ENCODE measurements around the gene VDR. TPM values are rescaled to one million over a fixed set of nuclear protein-coding genes. Genes with fewer than 3 reads are reported as not detected.

The VDR gene
- total RNA-seq, 1 experiment from 2014 or later, result 22.3 TPM

DNA sequence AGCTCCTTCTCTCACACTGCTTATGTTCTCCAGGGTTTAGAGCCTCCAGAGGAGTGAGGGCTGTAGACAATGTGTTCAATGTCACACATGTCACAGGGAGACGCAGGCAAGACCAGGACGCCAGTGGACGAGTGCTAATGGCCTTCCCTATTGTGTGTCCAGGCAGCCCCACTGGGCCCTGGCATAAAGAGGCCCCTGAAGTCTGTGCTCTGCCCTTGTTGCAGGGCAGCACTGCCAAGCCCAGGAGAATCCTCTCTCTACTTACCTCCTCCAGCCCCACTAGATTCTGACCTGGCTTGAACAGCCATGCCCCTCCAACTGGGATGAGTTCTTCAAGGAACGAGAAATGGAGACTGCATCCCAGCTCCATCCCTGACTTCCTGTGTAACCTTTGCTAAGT is 33.8 kb upstream of the VDR start:
- ChIA-PET POLR2A (no interaction called here), CTCF (interaction anchor here (0.6 to 0.8 kb wide), 2 partner anchors 8 to 231 kb away, joined by 3 read pairs; no protein-coding TSS in a partner anchor)
- Mint-ChIP-seq H3K4me3 (ENCODE audit: unreplicated experiment) (no peak overlapping the region), H3K27ac (ENCODE audit: low read depth, unreplicated experiment) (no peak overlapping the region), H3K4me1 (ENCODE audit: insufficient read depth, unreplicated experiment) (peaks cover 5% of the 10 kb centered on the region), H3K36me3 (ENCODE audit: insufficient read depth, unreplicated experiment) (no peaks in the 10 kb centered on the region), H3K27me3 (ENCODE audit: insufficient read depth, unreplicated experiment) (no peaks in the 10 kb centered on the region), H3K9me3 (ENCODE audit: unreplicated experiment) (no peaks in the 10 kb centered on the region)
- intact Hi-C loops (cut with micrococcal nuclease), result no loop called here
- TF ChIP-seq, protein P1, sequence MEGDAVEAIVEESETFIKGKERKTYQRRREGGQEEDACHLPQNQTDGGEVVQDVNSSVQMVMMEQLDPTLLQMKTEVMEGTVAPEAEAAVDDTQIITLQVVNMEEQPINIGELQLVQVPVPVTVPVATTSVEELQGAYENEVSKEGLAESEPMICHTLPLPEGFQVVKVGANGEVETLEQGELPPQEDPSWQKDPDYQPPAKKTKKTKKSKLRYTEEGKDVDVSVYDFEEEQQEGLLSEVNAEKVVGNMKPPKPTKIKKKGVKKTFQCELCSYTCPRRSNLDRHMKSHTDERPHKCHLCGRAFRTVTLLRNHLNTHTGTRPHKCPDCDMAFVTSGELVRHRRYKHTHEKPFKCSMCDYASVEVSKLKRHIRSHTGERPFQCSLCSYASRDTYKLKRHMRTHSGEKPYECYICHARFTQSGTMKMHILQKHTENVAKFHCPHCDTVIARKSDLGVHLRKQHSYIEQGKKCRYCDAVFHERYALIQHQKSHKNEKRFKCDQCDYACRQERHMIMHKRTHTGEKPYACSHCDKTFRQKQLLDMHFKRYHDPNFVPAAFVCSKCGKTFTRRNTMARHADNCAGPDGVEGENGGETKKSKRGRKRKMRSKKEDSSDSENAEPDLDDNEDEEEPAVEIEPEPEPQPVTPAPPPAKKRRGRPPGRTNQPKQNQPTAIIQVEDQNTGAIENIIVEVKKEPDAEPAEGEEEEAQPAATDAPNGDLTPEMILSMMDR (IDR thresholded peaks at IDR 0.05; ENCODE audit: unreplicated experiment), result no peak
- DNase-seq (ENCODE audit: unreplicated experiment), result no peak
- BruUV-seq (replicated peaks), result no TSS peak

DNA sequence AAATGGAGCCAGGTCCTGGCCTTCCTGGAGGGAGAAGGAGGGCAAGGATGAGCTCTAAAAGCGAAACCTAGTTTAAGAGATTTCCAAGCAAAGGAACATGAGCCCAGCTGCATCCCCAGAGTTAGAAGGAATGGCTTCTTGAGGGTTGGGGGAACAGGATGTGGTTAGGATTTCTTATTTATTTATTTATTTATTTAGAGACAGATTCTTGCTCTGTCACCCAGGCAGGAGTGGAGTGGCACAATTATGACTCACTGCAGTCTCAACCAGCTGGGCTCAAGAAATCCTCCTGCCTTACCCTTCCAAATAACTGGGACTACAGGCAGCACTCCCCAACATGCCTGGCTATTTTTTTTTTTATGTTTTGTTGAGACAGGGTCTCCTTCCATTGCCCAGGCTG is 33.3 kb upstream of the VDR start:
- Mint-ChIP-seq H3K36me3 (ENCODE audit: insufficient read depth, unreplicated experiment) (no peaks in the 10 kb centered on the region), H3K4me1 (ENCODE audit: insufficient read depth, unreplicated experiment) (no peaks in the 10 kb centered on the region), H3K9me3 (ENCODE audit: unreplicated experiment) (no peaks in the 10 kb centered on the region), H3K27me3 (ENCODE audit: insufficient read depth, unreplicated experiment) (no peaks in the 10 kb centered on the region), H3K27ac (ENCODE audit: low read depth, unreplicated experiment) (no peak overlapping the region), H3K4me3 (ENCODE audit: unreplicated experiment) (no peak overlapping the region)
- ChIA-PET CTCF (interaction anchor here (0.8 to 1.0 kb wide), 2 partner anchors 194 to 1890 kb away, joined by 3 to 6 read pairs; no protein-coding TSS in a partner anchor), POLR2A (no interaction called here)
- DNase-seq (ENCODE audit: unreplicated experiment), result peak; percentile 48
- no TSS peak for BruUV-seq (replicated peaks)
- TF ChIP-seq, protein P1 (IDR thresholded peaks at IDR 0.05; ENCODE audit: unreplicated experiment), result no peak
- intact Hi-C loops (cut with micrococcal nuclease), result no loop called here

DNA sequence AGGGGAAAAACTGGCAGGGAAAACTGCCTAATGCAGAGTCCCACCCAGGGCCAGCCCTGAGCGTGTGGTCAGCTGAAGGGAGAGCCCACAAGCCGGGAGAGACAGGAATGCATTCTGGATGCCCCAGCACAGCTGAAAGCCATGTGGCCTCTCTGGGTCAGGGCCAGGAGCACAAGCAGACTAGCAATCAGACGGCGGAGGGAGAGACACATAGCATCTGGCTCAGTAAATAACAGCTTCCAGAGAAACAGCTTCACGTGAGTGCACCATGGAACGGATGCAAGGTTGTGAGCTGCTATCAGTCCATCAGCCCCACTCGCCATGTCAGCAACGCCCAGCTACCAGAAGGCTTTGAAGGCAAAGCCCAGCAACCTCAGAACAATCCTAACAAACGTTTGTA is 30.4 kb upstream of the VDR start:
- Mint-ChIP-seq H3K9me3 (ENCODE audit: unreplicated experiment) (no peaks in the 10 kb centered on the region), H3K27me3 (ENCODE audit: insufficient read depth, unreplicated experiment) (peaks cover 22% of the 10 kb centered on the region), H3K27ac (ENCODE audit: low read depth, unreplicated experiment) (no peak overlapping the region), H3K36me3 (ENCODE audit: insufficient read depth, unreplicated experiment) (no peaks in the 10 kb centered on the region), H3K4me3 (ENCODE audit: unreplicated experiment) (no peak overlapping the region), H3K4me1 (ENCODE audit: insufficient read depth, unreplicated experiment) (no peaks in the 10 kb centered on the region)
- TF ChIP-seq, protein P1 (IDR thresholded peaks at IDR 0.05; ENCODE audit: unreplicated experiment), result no peak
- intact Hi-C loops (cut with micrococcal nuclease), result no loop called here
- DNase-seq (ENCODE audit: unreplicated experiment), result no peak
- CTCF ChIA-PET, result interaction anchor here (0.6 to 0.9 kb wide), 3 partner anchors 16 to 72 kb away, joined by 3 read pairs; no protein-coding TSS in a partner anchor
- BruUV-seq (replicated peaks), result no TSS peak
- POLR2A ChIA-PET, result interaction anchor here (0.7 kb wide), 1 partner anchor 34 kb away, joined by 3 read pairs; no protein-coding TSS in a partner anchor

DNA sequence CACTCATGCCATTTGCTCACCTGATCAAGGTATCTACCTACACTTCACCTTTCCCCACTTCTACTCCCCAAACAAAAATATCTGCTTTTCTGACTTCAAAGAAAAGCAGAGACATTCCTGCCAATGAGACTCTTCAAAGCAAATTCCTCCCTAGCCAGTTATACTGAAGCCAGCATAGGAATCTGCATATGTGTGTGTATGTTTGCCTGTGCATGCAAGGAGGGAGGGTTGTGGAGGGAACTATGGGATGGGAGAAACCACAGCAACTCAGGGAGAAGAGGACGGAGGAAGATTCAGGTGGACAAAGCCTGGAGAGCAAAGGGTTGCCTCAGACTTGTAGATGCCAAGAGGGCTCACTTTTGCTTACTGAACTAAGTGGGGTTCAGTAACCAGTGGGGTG is 26.4 kb upstream of the VDR start:
- Mint-ChIP-seq H3K36me3 (ENCODE audit: insufficient read depth, unreplicated experiment) (no peaks in the 10 kb centered on the region), H3K9me3 (ENCODE audit: unreplicated experiment) (no peaks in the 10 kb centered on the region), H3K27ac (ENCODE audit: low read depth, unreplicated experiment) (no peak overlapping the region), H3K4me1 (ENCODE audit: insufficient read depth, unreplicated experiment) (no peaks in the 10 kb centered on the region), H3K27me3 (ENCODE audit: insufficient read depth, unreplicated experiment) (peaks cover 22% of the 10 kb centered on the region), H3K4me3 (ENCODE audit: unreplicated experiment) (no peak overlapping the region)
- intact Hi-C loops (cut with micrococcal nuclease), result no loop called here
- no peak for DNase-seq (ENCODE audit: unreplicated experiment)
- TF ChIP-seq, protein P1 (IDR thresholded peaks at IDR 0.05; ENCODE audit: unreplicated experiment), result no peak
- CTCF ChIA-PET, result interaction anchor here (0.6 to 1.1 kb wide), 3 partner anchors 8 to 892 kb away, joined by 3 read pairs; no protein-coding TSS in a partner anchor
- POLR2A ChIA-PET, result no interaction called here
- no TSS peak for BruUV-seq (replicated peaks)
